Coronary artery (tissue), 2 donors: Measurements from ENCODE around the gene KASH5.

Experiments
- DNase-seq: peaks from one replicate; pipeline ENCODE4 v3.0.0-alpha.2; 2017; ENCODE audit warnings: low spot score
- H3K27ac ChIP-seq, 2 donors: fragments of 200-600 bp; sonication (generic); one replicate each; pipeline ENCODE4 v1.5.1; 2016 to 2019
- H3K4me3 ChIP-seq: fragments of 200-600 bp; sonication (generic); 2 replicates; pipeline ENCODE4 v1.5.1; 2016; ENCODE audit warnings: mild to moderate bottlenecking, moderate library complexity
- TF ChIP-seq, protein P1 (sequence below): fragments of 200-600 bp; sonication (generic); IDR thresholded peaks from one replicate; pipeline ENCODE4 v1.5.1; 2019; ENCODE audit warnings: antibody characterized with exemption

Gene KASH5

DNA sequence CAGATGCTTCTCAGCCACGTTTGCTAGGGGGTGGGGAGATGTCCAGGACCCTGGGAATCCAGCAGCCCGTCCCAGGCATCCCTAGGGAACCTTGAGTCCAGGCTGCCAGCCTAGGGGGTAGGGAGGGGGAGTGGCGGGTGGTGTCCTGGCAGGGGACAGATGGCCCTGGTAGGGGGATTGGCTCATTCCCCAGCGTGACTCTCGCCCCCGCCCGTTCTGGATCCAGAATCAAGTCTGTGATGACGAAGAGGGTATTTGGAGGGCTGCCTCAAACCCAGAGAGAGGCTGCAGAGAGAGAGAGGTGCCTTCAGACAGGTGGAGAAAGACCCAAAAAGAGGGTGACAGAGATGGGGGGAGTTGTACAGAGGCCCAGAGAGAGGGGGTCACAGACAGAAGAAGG is 49.2 kb downstream of the KASH5 start:
- H3K27ac ChIP-seq: no peak overlapping the region
- DNase-seq: no peak
- TF ChIP-seq, protein P1, sequence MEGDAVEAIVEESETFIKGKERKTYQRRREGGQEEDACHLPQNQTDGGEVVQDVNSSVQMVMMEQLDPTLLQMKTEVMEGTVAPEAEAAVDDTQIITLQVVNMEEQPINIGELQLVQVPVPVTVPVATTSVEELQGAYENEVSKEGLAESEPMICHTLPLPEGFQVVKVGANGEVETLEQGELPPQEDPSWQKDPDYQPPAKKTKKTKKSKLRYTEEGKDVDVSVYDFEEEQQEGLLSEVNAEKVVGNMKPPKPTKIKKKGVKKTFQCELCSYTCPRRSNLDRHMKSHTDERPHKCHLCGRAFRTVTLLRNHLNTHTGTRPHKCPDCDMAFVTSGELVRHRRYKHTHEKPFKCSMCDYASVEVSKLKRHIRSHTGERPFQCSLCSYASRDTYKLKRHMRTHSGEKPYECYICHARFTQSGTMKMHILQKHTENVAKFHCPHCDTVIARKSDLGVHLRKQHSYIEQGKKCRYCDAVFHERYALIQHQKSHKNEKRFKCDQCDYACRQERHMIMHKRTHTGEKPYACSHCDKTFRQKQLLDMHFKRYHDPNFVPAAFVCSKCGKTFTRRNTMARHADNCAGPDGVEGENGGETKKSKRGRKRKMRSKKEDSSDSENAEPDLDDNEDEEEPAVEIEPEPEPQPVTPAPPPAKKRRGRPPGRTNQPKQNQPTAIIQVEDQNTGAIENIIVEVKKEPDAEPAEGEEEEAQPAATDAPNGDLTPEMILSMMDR: no peak
- H3K4me3 ChIP-seq: no peak overlapping the region

DNA sequence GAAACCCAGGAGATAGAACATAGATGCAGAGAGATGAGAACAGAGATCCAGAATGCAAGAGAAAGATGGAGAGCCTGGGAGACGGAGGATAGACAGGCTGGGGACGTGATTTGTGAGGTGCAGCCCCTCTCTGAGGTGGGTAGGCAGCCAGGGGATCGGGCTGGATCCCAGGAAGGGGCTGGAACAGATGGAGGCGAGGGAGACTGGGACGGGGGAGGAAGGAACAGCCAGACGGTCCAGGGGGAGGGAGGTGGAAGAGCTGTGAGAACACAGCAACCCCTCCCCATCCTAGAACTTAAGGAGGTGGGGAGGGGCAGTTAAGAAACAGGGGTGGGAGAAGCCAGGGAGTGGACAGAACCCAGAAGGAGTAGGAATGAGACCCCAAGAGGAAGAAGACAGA is 50.2 kb downstream of the KASH5 start:
- TF ChIP-seq, protein P1: no peak
- no peak overlapping the region for H3K4me3 ChIP-seq
- H3K27ac ChIP-seq: no peak overlapping the region
- DNase-seq: no peak

- TF ChIP-seq, protein P1: no peak
- Histone ChIP-seq H3K27ac (no peak overlapping the region), H3K4me3 (no peak overlapping the region)
- DNase-seq: no peak
Measured at GRCh38 chr19:49439836-49440235, 51.8 kb downstream of the KASH5 start.

GRCh38 chr19:49440439-49441209 is 52.6 kb downstream of the KASH5 start:
- DNase-seq: no peak
- TF ChIP-seq, protein P1: no peak
- Histone ChIP-seq H3K27ac (no peak overlapping the region), H3K4me3 (peak overlapping the region; percentile 80)

GRCh38 chr19:49441210-49441959 is 53.3 kb downstream of the KASH5 start, which contains the start of gene SLC17A7:
TSS of gene SLC17A7 (minus strand) at chr19:49441527. CDS start at chr19:49441379, 148 bp downstream.
- H3K27ac ChIP-seq: peak within 1 kb of the TSS in 1 of 2 donors; percentile 90
- peak within 1 kb of the TSS; percentile 80 for H3K4me3 ChIP-seq
- no peak for DNase-seq
- TF ChIP-seq, protein P1: no peak

DNA sequence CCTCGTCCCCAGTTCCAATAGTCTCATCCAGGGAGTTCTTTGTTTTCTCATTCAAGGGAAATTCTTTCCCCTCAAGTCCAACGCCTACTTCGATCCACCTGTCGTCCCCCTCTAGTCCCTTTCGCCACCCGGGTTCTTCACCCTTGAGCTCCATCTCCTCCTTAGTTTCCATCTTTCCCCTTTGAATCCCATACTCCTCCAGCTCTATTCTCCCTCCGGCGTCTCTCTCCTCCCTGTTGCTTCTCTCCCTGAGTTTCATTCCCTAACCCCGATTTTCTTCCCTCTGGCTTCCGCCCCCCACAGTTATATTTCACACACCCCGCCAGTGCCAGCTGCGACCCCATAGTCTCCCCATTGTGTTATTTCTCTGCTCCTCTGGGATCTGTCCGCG is 53.9 kb downstream of the KASH5 start:
- no peak for DNase-seq
- peak overlapping the region in 1 of 2 donors; percentile 90 for H3K27ac ChIP-seq

More for the DNA sequence above, 53.9 kb downstream of the KASH5 start:
- peak overlapping the region; percentile 80 for H3K4me3 ChIP-seq
- TF ChIP-seq, protein P1: no peak
